ENCODE results near the gene MYO1D. TPM values are rescaled to one million over a fixed set of nuclear protein-coding genes. Genes with fewer than 3 reads are reported as not detected.

MYO1D gene
- total and polyA plus RNA-seq, 11 donors: 3.3 to 15.5 (median 8.9) TPM

DNA sequence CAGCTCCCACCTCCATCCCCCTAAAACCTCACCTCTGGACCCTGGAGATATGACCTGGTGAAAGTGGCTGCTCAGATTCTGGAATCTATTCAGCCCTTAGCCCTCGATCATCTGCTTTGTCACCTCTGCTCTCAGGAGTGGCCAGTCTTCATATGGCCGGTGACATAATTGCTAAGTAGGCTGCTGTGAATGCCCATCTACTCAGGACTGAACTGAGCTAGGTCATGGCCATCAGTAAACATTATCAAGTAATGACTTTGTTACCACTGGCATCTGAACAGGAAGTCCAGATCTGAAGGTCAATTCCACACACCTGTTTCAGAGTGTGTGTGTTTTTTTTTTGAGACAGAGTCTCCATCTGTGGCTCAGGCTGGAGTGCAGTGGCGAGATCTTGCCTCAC, 311.5 kb downstream of the MYO1D start:
- 92 to 96% (median 95%) methylated on average over 3 of the region's 3 CpGs for WGBS, 4 donors
- no peak for TF ChIP-seq POLR2A (IDR thresholded peaks at IDR 0.05)
- TF ChIP-seq, protein P1, sequence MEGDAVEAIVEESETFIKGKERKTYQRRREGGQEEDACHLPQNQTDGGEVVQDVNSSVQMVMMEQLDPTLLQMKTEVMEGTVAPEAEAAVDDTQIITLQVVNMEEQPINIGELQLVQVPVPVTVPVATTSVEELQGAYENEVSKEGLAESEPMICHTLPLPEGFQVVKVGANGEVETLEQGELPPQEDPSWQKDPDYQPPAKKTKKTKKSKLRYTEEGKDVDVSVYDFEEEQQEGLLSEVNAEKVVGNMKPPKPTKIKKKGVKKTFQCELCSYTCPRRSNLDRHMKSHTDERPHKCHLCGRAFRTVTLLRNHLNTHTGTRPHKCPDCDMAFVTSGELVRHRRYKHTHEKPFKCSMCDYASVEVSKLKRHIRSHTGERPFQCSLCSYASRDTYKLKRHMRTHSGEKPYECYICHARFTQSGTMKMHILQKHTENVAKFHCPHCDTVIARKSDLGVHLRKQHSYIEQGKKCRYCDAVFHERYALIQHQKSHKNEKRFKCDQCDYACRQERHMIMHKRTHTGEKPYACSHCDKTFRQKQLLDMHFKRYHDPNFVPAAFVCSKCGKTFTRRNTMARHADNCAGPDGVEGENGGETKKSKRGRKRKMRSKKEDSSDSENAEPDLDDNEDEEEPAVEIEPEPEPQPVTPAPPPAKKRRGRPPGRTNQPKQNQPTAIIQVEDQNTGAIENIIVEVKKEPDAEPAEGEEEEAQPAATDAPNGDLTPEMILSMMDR (IDR thresholded peaks at IDR 0.05): no peak
- no peaks in the 10 kb centered on the region for H3K4me1 ChIP-seq
- no peaks in the 10 kb centered on the region for H3K9me3 ChIP-seq
- H3K36me3 ChIP-seq: no peaks in the 10 kb centered on the region
- ATAC-seq (no peak), DNase-seq (no peak)
- intact Hi-C loops (cut with DNase I): no loop called here
- H3K27ac ChIP-seq: no peak overlapping the region
- no peaks in the 10 kb centered on the region for H3K27me3 ChIP-seq
- H3K4me3 ChIP-seq: no peak overlapping the region

DNA sequence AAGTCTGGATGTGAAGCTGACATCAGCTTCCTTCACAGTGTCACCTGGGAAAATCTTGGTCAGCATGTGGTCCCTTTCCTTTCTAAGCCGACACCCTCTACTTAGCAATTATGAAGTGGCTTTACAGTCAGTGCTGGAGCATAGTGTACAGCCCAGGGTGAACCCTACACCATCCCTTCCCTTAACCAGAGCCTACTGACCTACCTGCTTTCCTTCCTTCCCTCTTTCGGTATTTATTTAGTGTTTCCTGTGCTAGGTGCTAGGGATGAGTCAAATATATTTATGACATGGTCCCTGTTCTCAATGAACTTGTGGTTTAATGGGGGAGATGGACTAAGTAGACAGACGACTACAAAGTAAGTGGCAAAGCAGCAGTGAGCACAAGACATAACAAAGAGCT, 312.6 kb downstream of the MYO1D start:
- Histone ChIP-seq H3K27ac (no peak overlapping the region), H3K4me3 (no peak overlapping the region), H3K36me3 (no peaks in the 10 kb centered on the region), H3K27me3 (no peaks in the 10 kb centered on the region), H3K4me1 (peaks cover 0 to 3% (median 0%) of the 10 kb centered on the region in 12 donors), H3K9me3 (no peaks in the 10 kb centered on the region)
- ATAC-seq (no peak), DNase-seq (no peak)
- no peak for TF ChIP-seq POLR2A (IDR thresholded peaks at IDR 0.05)
- TF ChIP-seq, protein P1 (IDR thresholded peaks at IDR 0.05): no peak
- WGBS, 4 donors: 84 to 92% (median 89%) methylated on average over 3 of the region's 3 CpGs
- intact Hi-C loops (cut with DNase I): no loop called here

DNA sequence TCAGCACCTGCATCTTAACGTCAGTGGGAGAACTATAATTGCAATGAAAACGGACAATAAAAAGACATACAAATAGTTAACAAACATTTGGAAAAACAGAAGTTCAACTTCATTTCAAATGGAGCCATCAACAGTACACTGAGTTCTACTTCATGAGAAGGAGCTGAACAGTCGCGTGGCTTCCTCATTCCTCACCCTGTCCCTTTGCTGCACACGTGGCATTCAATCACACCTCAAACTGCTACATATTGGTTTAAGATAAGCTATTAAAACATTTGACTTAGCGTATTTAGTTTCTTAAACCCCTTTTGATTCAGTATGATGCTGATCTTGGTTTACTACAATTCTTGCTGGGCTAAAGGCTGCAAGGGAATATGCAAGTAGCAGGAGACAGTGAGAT, 313.3 kb downstream of the MYO1D start:
- no peak overlapping the region for H3K27ac ChIP-seq
- no peak overlapping the region for H3K4me3 ChIP-seq
- WGBS, 4 donors: 90 to 94% (median 93%) methylated on average over 6 of the region's 6 CpGs
- TF ChIP-seq, protein P1 (IDR thresholded peaks at IDR 0.05): no peak
- TF ChIP-seq POLR2A (IDR thresholded peaks at IDR 0.05): no peak
- peaks cover 0 to 9% (median 0%) of the 10 kb centered on the region in 12 donors for H3K4me1 ChIP-seq
- no peaks in the 10 kb centered on the region for H3K27me3 ChIP-seq
- no peak for DNase-seq
- H3K9me3 ChIP-seq: no peaks in the 10 kb centered on the region
- no peak for ATAC-seq
- H3K36me3 ChIP-seq: no peaks in the 10 kb centered on the region
- intact Hi-C loops (cut with DNase I): no loop called here

DNA sequence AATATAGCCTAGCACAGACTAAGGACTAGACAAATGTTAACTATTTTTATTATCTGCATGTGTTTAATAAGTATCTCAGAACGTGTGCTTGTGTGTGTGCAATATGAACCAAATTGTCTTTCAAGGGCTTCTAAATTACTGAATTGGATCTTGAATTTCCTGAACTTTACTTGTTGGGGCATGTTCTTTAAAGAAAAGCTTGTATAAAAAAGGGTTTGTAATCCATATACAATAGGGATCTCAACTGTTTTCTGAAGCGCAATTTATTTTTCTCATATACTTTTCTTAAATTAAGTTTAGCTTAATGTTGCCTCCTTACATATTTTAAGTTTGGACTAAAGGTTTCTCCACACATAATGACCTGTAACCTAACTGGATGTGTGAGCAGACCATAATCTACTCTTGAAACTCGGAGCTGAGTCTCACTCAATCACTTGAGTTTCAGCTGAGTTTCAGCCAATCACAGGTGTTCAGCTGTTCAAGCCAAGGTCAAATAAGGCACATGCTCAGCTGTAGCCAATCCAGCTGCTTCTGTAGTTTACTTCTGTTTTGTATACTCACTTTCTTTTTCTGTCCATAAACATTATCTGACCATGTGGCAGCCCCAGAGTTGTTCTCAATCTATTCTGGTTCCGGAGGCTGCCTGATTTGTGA, 317.8 kb downstream of the MYO1D start:
- no peak overlapping the region for H3K4me3 ChIP-seq
- H3K4me1 ChIP-seq: peaks cover 0 to 9% (median 0%) of the 10 kb centered on the region in 12 donors
- H3K27me3 ChIP-seq: no peaks in the 10 kb centered on the region
- no peaks in the 10 kb centered on the region for H3K36me3 ChIP-seq
- no peak overlapping the region for H3K27ac ChIP-seq
- WGBS, 4 donors: 56 to 66% (median 62%) methylated on average over 4 of the region's 4 CpGs
- DNase-seq: no peak
- intact Hi-C loops (cut with DNase I): no loop called here
- no peak for TF ChIP-seq POLR2A (IDR thresholded peaks at IDR 0.05)
- TF ChIP-seq, protein P1 (IDR thresholded peaks at IDR 0.05): no peak
- ATAC-seq: no peak
- H3K9me3 ChIP-seq: no peaks in the 10 kb centered on the region
